Keratinocyte (primary cell): ENCODE measurements around the gene PARD3B.

Source experiments
- CTCF ChIP-seq, 3 experiments: IDR thresholded peaks in 1 of 3; conservative IDR thresholded peaks in 1 of 3; optimal IDR thresholded peaks in 1 of 3; 2 replicates in 2 of 3; 3 replicates in 1 of 3; pipeline versions ENCODE3 to v1.5.1; 2011; ENCODE audit warnings: low read length in 3 of 3, mild to moderate bottlenecking in 3 of 3, moderate library complexity in 2 of 3, control low read depth in 1 of 3, inconsistent platforms in 1 of 3; ENCODE audit not compliant: insufficient read depth in 2 of 3; ENCODE audit errors: extremely low read depth in 1 of 3
- EZH2 ChIP-seq: IDR thresholded peaks from one replicate; pipeline ENCODE4 v1.6.1; 2012; ENCODE audit warnings: inconsistent platforms, mild to moderate bottlenecking, low read length, moderate library complexity

GRCh38 chr2:205407984-205408383 lies 862.7 kb downstream of the PARD3B start:
- TF ChIP-seq EZH2 = no peak
- no peak for TF ChIP-seq CTCF (optimal IDR thresholded peaks at IDR 0.05 in 1 of 3, IDR thresholded peaks at IDR 0.05 in 1 of 3, conservative IDR thresholded peaks at IDR 0.05 in 1 of 3; ENCODE audit: extremely low read depth in 1 of 3, insufficient read depth in 2 of 3, low read length in 3 of 3)
